K562 (cell line): ENCODE results near the gene ACAP2. TPM values are rescaled to one million over a fixed set of nuclear protein-coding genes. Genes with fewer than 3 reads are reported as not detected.

Experiments used
- CUX1 ChIP-seq: fragments of 200-800 bp; sonication (Bioruptor generic); IDR thresholded peaks from 2 replicates; pipeline ENCODE4 v1.6.1; 2016; ENCODE audit warnings: missing genetic modification characterization, missing compliant biosample characterization
- KAT8 ChIP-seq: fragments of 450-650 bp; IDR thresholded peaks from 2 replicates; pipeline ENCODE4 v1.6.1; 2016; ENCODE audit warnings: low read depth, mild to moderate bottlenecking
- NR2F6 ChIP-seq: fragments of 450-650 bp; formaldehyde crosslinking; IDR thresholded peaks from 2 replicates; pipeline ENCODE4 v1.4.0; 2020; ENCODE audit warnings: mild to moderate bottlenecking
- OTX1 ChIP-seq: fragments of 450-650 bp; formaldehyde crosslinking; IDR thresholded peaks from 2 replicates; pipeline ENCODE4 v1.4.0; 2022; ENCODE audit warnings: mild to moderate bottlenecking
- PHF21A ChIP-seq: fragments of 450-650 bp; IDR thresholded peaks from 2 replicates; pipeline ENCODE4 v1.6.1; 2017; ENCODE audit warnings: low read depth, borderline replicate concordance
- RNF2 ChIP-seq: sonication (generic); IDR thresholded peaks from 2 replicates; pipeline ENCODE4 v1.6.1; 2016
- TEAD4 ChIP-seq, 2 experiments: sonication (generic) in 1 of 2; formaldehyde crosslinking in 1 of 2; IDR thresholded peaks; 2 replicates each; pipeline versions ENCODE4 v1.6.1 to v1.8.0; 2012 to 2022; ENCODE audit warnings: borderline replicate concordance in 1 of 2, inconsistent platforms in 1 of 2, low read length in 1 of 2, mild to moderate bottlenecking in 1 of 2, missing genetic modification reagents in 1 of 2
- TOE1 ChIP-seq, 2 experiments: fragments of 450-650 bp in 1 of 2; sonication (generic) in 1 of 2; formaldehyde crosslinking in 1 of 2; IDR thresholded peaks; 2 replicates each; pipeline versions ENCODE4 v1.7.1 to v1.8.0; 2016 to 2022; ENCODE audit warnings: borderline replicate concordance in 2 of 2, mild to moderate bottlenecking in 2 of 2, antibody characterized with exemption in 1 of 2, inconsistent platforms in 1 of 2, low read depth in 1 of 2, missing genetic modification reagents in 1 of 2, moderate library complexity in 1 of 2
- TRIM24 ChIP-seq, 2 experiments: fragments of 450-650 bp; IDR thresholded peaks; 2 replicates each; pipeline ENCODE4 v1.6.1; 2016
- USF2 ChIP-seq: sonication (generic); formaldehyde crosslinking; IDR thresholded peaks from 2 replicates; pipeline ENCODE4 v1.5.0; 2020; ENCODE audit warnings: missing genetic modification reagents
- ZBTB26 ChIP-seq: fragments of 450-650 bp; formaldehyde crosslinking; IDR thresholded peaks from 2 replicates; pipeline ENCODE4 v1.4.0; 2022; ENCODE audit warnings: missing genetic modification characterization
- ZNF12 ChIP-seq: sonication (generic); formaldehyde crosslinking; IDR thresholded peaks from 2 replicates; pipeline ENCODE4 v1.4.0; 2020; ENCODE audit warnings: mild to moderate bottlenecking, missing genetic modification reagents
- ZNF445 ChIP-seq: fragments of 250-450 bp; sonication (Bioruptor Pico); IDR thresholded peaks from 2 replicates; pipeline ENCODE4 v1.4.0; 2020; ENCODE audit warnings: low read depth, mild to moderate bottlenecking, moderate library complexity
- polyA plus RNA-seq, 8 experiments: library from polyadenylated mRNA; depleted of rRNA in 4 of 8; stranded (reverse) in 5 of 8; unstranded in 3 of 8; fragments of >200 nt; fragmentation: Nextera tagmentation in 2 of 8; fragmentation: Illumina TruSeq in 1 of 8; extraction: Ambion mirVana in 2 of 8; extraction: Trizol in 1 of 8; gene quantifications; 2 replicates each; pipeline versions ENCODE4 v1.2.1 to v1.2.3, GENCODE V29; 2011 to 2014; ENCODE audit warnings: inconsistent platforms in 1 of 8, missing spikeins in 1 of 8
- total RNA-seq, 7 experiments: library from RNA; depleted of rRNA in 6 of 7; stranded (reverse); fragments of >200 nt in 6 of 7; fragmentation: Illumina TruSeq in 2 of 7; extraction: Trizol in 2 of 7; gene quantifications; 2 replicates each; pipeline versions ENCODE4 v1.2.1 to v1.2.3, GENCODE V29; 2011 to 2021; ENCODE audit warnings: low replicate concordance in 1 of 7
- TF ChIP-seq, protein P1 (sequence below): fragments of 450-650 bp; formaldehyde crosslinking; conservative IDR thresholded peaks from 2 replicates; pipeline ENCODE4 v1.4.0; 2022; ENCODE audit warnings: mild to moderate bottlenecking, missing genetic modification characterization
- TF ChIP-seq, protein P2 (sequence below): fragments of 200-800 bp; sonication (Bioruptor generic); IDR thresholded peaks from 2 replicates; pipeline ENCODE4 v1.6.1; 2017; ENCODE audit warnings: missing genetic modification characterization, missing compliant biosample characterization

ACAP2 gene
- total and polyA plus RNA-seq, 9 of the 15 experiments (the other 6 are each of a cell fraction or from before 2014, with no cell fraction given), result 10.6 to 52.7 (median 34.4) TPM

- TF ChIP-seq, protein P1, sequence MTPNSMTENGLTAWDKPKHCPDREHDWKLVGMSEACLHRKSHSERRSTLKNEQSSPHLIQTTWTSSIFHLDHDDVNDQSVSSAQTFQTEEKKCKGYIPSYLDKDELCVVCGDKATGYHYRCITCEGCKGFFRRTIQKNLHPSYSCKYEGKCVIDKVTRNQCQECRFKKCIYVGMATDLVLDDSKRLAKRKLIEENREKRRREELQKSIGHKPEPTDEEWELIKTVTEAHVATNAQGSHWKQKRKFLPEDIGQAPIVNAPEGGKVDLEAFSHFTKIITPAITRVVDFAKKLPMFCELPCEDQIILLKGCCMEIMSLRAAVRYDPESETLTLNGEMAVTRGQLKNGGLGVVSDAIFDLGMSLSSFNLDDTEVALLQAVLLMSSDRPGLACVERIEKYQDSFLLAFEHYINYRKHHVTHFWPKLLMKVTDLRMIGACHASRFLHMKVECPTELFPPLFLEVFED (CRISPR knock-in tag), result no peak
- TF ChIP-seq TEAD4 (IDR thresholded peaks at IDR 0.05; ENCODE audit: low read length) (peak; percentile 92), TEAD4 (CRISPR knock-in tag; IDR thresholded peaks at IDR 0.05; ENCODE audit: borderline replicate concordance) (no peak), TOE1 (IDR thresholded peaks at IDR 0.05; ENCODE audit: borderline replicate concordance) (peak; percentile 29; the same call in 1 of the 2 replicates), TOE1 (CRISPR knock-in tag; IDR thresholded peaks at IDR 0.05; ENCODE audit: borderline replicate concordance, low read depth) (no peak), CUX1 (CRISPR knock-in tag) (no peak), NR2F6 (CRISPR knock-in tag) (no peak), USF2 (CRISPR knock-in tag) (no peak), OTX1 (CRISPR knock-in tag) (no peak), KAT8 (no peak), TRIM24 (IDR thresholded peaks at IDR 0.05) (peak; percentile 39 to 55; a peak in 2 of 4 replicates), RNF2 (no peak), ZNF445 (CRISPR knock-in tag) (no peak), ZNF12 (CRISPR knock-in tag) (no peak), PHF21A (no peak), ZBTB26 (CRISPR knock-in tag) (no peak)
- TF ChIP-seq, protein P2, sequence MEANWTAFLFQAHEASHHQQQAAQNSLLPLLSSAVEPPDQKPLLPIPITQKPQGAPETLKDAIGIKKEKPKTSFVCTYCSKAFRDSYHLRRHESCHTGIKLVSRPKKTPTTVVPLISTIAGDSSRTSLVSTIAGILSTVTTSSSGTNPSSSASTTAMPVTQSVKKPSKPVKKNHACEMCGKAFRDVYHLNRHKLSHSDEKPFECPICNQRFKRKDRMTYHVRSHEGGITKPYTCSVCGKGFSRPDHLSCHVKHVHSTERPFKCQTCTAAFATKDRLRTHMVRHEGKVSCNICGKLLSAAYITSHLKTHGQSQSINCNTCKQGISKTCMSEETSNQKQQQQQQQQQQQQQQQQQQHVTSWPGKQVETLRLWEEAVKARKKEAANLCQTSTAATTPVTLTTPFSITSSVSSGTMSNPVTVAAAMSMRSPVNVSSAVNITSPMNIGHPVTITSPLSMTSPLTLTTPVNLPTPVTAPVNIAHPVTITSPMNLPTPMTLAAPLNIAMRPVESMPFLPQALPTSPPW (CRISPR knock-in tag), result peak; percentile 44; the same call in 1 of the 2 replicates
These were observed 17.4 kb upstream of the ACAP2 start (continued) for GRCh38 chr3:195460091-195460713.
